ENCODE data around the gene HTD2. TPM values are rescaled to one million over a fixed set of nuclear protein-coding genes. Genes with fewer than 3 reads are reported as not detected.

Gene HTD2
- total and polyA plus RNA-seq, 2 of the 4 experiments (the other 2 are of a cell fraction): 6.4 to 13.3 TPM

DNA sequence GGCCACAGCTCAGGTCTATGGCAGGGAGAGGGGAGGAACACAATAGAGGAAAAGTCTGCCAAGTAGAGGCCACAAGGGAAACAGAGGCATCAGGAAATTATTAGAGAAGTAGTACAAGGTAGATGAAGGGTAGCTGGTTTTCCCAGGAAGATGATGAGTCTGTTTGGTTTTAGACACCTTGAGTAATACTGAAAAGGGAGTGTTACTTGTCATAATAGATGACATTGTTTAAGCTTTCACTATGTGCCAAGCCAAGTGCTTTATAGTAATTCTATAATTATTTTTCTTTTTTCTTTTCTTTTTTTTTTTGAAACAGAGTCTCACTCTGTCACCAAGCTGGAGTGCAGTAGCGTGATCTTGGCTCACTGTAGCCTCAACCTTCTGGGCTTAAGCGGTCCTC lies 40.0 kb downstream of the HTD2 start:
- H4K91ac ChIP-seq (ENCODE audit: insufficient read depth, low read depth, low read length): no peak overlapping the region
- no peaks in the 10 kb centered on the region for H3K27me3 ChIP-seq (ENCODE audit: control insufficient read depth, insufficient read depth, low read length)
- H2AK5ac ChIP-seq (ENCODE audit: low read depth, low read length): no peak overlapping the region
- no peak overlapping the region for H3K4me3 ChIP-seq (ENCODE audit: insufficient read depth, low read depth, low read length)
- H4K8ac ChIP-seq (ENCODE audit: low read depth in 2 of 2, low read length in 2 of 2): no peak overlapping the region
- ChIA-PET POLR2A (ENCODE audit: unreplicated experiment) (no interaction called here), CTCF (no interaction called here)
- H3K56ac ChIP-seq (ENCODE audit: extremely low read depth, insufficient read depth, low read length): no peak overlapping the region
- H3K36me3 ChIP-seq (ENCODE audit: control insufficient read depth, insufficient read depth, low read length): peaks cover 6% of the 10 kb centered on the region; the same call in 1 of the 2 replicates
- H2AK9ac ChIP-seq (replicated peaks; ENCODE audit: low read depth, low read length, poor library complexity): no peak overlapping the region
- no CpG with 5 or more reads among the region's 2 CpGs for WGBS, 2 experiments (ENCODE audit: extremely low coverage in 2 of 2, insufficient read length in 1 of 2)
- H3K23ac ChIP-seq (ENCODE audit: low read depth, low read length): no peak overlapping the region
- H2BK20ac ChIP-seq (ENCODE audit: low read depth, low read length): no peak overlapping the region
- H3K79me1 ChIP-seq (ENCODE audit: low read depth in 1 of 2, low read length in 2 of 2): peaks cover 49 to 70% of the 10 kb centered on the region in 2 experiments
- peaks cover 24% of the 10 kb centered on the region for H3K9me1 ChIP-seq (ENCODE audit: insufficient read depth, low read length)
- dilution Hi-C loops (cut with HindIII; ENCODE audit: low sequenced_read_pairs, unreplicated experiment): no loop called here
- H3K4me2 ChIP-seq (ENCODE audit: low read depth, low read length): no peak overlapping the region
- H2BK120ac ChIP-seq (ENCODE audit: low read depth, low read length): no peak overlapping the region
- H2AFZ ChIP-seq (replicated peaks; ENCODE audit: low read length, poor library complexity): no peak overlapping the region
- H4K20me1 ChIP-seq (ENCODE audit: insufficient read depth, low read length): peaks cover 14% of the 10 kb centered on the region; the same call in 1 of the 2 replicates
- no peaks in the 10 kb centered on the region for H3K9me3 ChIP-seq (ENCODE audit: control insufficient read depth, insufficient read depth, low read length)
- no peak overlapping the region for H3K14ac ChIP-seq (replicated peaks; ENCODE audit: low read depth, low read length)
- peaks cover 14% of the 10 kb centered on the region for H3K4me1 ChIP-seq (ENCODE audit: control insufficient read depth, insufficient read depth, low read length)
- ATAC-seq (ENCODE audit: low read depth): no peak
- H3K4ac ChIP-seq (ENCODE audit: low read depth, low read length): no peak overlapping the region
- TF ChIP-seq RCOR1 (IDR thresholded peaks at IDR 0.05; ENCODE audit: insufficient replicate concordance, low read length): no peak
- no peak for TF ChIP-seq RAD21 (IDR thresholded peaks at IDR 0.05; ENCODE audit: low read length)
- no peak for TF ChIP-seq MXI1 (IDR thresholded peaks at IDR 0.05; ENCODE audit: borderline replicate concordance, low read depth, low read length)
- TF ChIP-seq SMC3 (IDR thresholded peaks at IDR 0.05; ENCODE audit: low read depth, low read length): no peak
- TF ChIP-seq, protein P1, sequence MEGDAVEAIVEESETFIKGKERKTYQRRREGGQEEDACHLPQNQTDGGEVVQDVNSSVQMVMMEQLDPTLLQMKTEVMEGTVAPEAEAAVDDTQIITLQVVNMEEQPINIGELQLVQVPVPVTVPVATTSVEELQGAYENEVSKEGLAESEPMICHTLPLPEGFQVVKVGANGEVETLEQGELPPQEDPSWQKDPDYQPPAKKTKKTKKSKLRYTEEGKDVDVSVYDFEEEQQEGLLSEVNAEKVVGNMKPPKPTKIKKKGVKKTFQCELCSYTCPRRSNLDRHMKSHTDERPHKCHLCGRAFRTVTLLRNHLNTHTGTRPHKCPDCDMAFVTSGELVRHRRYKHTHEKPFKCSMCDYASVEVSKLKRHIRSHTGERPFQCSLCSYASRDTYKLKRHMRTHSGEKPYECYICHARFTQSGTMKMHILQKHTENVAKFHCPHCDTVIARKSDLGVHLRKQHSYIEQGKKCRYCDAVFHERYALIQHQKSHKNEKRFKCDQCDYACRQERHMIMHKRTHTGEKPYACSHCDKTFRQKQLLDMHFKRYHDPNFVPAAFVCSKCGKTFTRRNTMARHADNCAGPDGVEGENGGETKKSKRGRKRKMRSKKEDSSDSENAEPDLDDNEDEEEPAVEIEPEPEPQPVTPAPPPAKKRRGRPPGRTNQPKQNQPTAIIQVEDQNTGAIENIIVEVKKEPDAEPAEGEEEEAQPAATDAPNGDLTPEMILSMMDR (conservative IDR thresholded peaks at IDR 0.05; ENCODE audit: low read depth, low read length): no peak
- no peak for TF ChIP-seq RFX5 (IDR thresholded peaks at IDR 0.05; ENCODE audit: low read depth, low read length)
- TF ChIP-seq BHLHE40 (IDR thresholded peaks at IDR 0.05; ENCODE audit: low read depth, low read length): no peak
- TF ChIP-seq FOS (IDR thresholded peaks at IDR 0.05; ENCODE audit: low read depth, low read length): no peak
- no peak for TF ChIP-seq CHD1 (IDR thresholded peaks at IDR 0.05; ENCODE audit: low read depth, low read length)
- TF ChIP-seq, protein P2, sequence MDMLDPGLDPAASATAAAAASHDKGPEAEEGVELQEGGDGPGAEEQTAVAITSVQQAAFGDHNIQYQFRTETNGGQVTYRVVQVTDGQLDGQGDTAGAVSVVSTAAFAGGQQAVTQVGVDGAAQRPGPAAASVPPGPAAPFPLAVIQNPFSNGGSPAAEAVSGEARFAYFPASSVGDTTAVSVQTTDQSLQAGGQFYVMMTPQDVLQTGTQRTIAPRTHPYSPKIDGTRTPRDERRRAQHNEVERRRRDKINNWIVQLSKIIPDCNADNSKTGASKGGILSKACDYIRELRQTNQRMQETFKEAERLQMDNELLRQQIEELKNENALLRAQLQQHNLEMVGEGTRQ (IDR thresholded peaks at IDR 0.05; ENCODE audit: low read depth, low read length): no peak
- no peak for TF ChIP-seq MAFK (IDR thresholded peaks at IDR 0.05; ENCODE audit: low read depth, low read length)
- H2BK15ac ChIP-seq (ENCODE audit: low read depth, low read length): no peak overlapping the region
- H4K5ac ChIP-seq (ENCODE audit: low read depth, low read length): no peak overlapping the region
- no TSS peak for BruUV-seq (replicated peaks)
- H2BK5ac ChIP-seq (ENCODE audit: low read depth, low read length, poor library complexity, severe bottlenecking): no peak overlapping the region
- intact Hi-C loops (cut with micrococcal nuclease): no loop called here
- no peak overlapping the region for H3K27ac ChIP-seq (ENCODE audit: insufficient read depth, low read length)
- in situ Hi-C loops (cut with MboI; ENCODE audit: low sequenced_read_pairs): no loop called here
- no peak overlapping the region for H3K18ac ChIP-seq (ENCODE audit: low read depth, low read length)
- H3K9ac ChIP-seq (ENCODE audit: low read depth, low read length): no peak overlapping the region
- DNase-seq: no peak

Data from IMR-90 (cell line).